ENCODE data around the gene SH2D7.
A peak's percentile ranks its signal among the peaks of the same experiment; 100 is the strongest.

Gene SH2D7

DNA sequence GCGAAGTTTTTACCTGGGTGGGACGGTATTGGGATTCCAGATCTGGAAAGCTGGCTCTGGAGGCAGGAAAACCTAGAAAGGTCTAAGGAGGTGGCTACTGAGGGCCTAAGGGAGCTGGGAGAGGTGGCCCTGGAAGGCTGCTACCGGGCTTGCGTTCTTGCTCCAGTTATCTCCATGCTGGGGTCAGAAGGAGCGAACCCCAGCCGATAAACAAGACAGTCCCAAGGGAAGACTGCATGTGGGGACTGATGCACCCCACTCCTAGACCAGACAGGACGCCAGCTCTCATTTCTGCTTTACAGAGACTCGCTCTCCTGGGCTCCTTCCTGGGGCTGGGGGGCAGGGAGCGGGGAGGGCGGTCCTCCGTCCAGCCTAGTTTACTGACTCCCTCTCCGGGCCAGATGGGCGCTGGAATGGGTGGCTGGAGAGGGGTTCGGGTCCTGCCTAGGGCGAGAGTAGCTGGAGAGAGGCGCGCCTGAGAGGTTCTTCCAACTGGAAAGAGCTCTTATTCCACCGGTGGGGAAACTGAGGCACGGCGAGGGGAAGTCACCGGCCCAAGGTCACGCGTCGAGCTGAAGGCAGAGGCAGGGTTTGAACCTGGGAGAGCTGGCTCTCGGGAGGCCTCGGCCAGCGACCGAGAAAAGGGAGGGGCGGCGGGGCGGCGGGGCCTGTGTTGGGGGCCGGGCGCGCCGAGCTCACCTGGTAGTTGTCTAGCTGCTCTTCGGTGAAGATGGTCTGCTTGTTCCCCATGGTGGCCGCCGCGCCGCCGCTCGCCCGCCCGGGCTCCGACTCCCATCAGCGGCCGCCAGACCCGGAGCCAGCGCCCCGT is 38.3 kb downstream of the SH2D7 start:
- ATAC-seq (replicated peaks) (peak; percentile 67), DNase-seq (peak in 1 of 3 experiments; percentile 40)
- Mint-ChIP-seq H3K36me3 (ENCODE audit: insufficient read depth) (peaks cover 7% of the 10 kb centered on the region), H3K4me3 (peak overlapping the region; percentile 87 to 98), H3K9me3 (no peaks in the 10 kb centered on the region), H3K4me1 (ENCODE audit: low read depth in 2 of 2) (peaks cover 15 to 24% of the 10 kb centered on the region in 2 donors), H3K27ac (peak overlapping the region; percentile 95 to 96), H3K27me3 (no peaks in the 10 kb centered on the region)

DNA sequence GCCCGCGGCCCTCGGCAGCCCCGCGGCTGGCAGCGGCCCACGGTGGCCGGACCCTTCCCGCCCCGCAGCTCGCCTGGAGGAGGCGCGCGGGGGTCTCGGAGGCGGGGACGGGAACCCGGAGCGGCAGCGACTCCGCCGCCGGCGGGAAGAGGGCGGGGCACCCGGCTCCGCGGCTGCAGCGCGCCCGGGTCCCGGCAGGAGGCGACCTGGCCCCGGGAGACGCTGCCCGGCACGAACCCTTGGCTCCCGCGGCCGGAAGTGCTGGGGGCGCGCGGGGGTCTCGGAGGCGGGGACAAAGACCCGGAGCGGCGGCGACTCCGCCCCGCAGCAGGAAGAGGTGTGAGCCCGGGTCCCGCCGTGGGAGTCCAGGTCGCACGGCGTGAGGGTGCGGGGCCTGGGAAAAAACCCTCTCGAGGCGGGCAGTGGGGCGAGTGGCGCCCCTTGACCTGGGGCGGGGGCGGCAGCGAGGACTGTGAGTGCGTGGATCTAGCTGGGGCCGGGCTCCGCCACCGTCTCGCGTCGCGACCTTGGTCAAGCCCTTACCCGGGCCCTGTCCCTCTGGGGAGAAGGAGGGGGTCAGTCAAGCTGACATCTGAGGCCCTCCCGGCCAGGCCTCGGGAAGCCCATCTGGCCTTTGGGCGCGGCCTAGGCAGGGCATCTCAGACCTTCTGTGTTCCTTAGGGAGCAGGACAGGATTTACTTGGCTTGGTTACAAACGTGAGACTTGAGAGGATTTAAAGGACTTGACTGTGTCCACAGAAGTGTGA is 39.1 kb downstream of the SH2D7 start, which contains the start of gene CIB2:
CIB2 (minus strand) TSS at position 151 of the 767 bp plus-strand sequence. CDS start 230 bp downstream, outside the sequence.
- Mint-ChIP-seq H3K4me1 (ENCODE audit: low read depth in 2 of 2) (peaks cover 15 to 24% of the 10 kb centered on the region in 2 donors), H3K27me3 (no peaks in the 10 kb centered on the region), H3K4me3 (peak within 1 kb of the TSS; percentile 87 to 98), H3K9me3 (no peaks in the 10 kb centered on the region), H3K27ac (peak within 1 kb of the TSS; percentile 95 to 96), H3K36me3 (ENCODE audit: insufficient read depth) (peaks cover 7% of the 10 kb centered on the region)
- ATAC-seq (replicated peaks) = peak; percentile 81
- DNase-seq = peak; percentile 73 to 79 (median 73)

DNA sequence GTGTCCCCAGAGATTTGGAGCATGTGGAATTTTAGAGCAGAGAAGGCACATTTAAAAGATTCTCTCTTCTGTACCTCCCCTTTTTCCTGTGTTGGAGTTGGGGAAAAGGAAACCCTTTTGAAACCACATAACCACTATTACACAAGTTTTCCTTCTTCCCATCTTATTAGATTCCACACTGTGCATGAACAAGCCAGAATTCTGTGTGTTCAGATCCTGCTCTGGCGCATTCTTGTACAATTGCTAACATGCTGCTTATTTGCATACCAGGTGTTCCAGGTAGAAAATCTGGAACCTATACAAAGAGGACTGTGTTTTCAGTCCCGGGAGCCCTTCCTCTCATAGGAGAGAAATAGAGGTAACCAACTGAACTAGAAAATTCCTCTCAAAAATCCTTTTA is 41.4 kb downstream of the SH2D7 start:
- Mint-ChIP-seq H3K27ac (peak overlapping the region in 1 of 2 donors; percentile 91), H3K27me3 (no peaks in the 10 kb centered on the region), H3K4me3 (no peak overlapping the region), H3K36me3 (ENCODE audit: insufficient read depth) (peaks cover 7% of the 10 kb centered on the region), H3K4me1 (ENCODE audit: low read depth in 2 of 2) (peaks cover 15 to 21% of the 10 kb centered on the region in 2 donors), H3K9me3 (no peaks in the 10 kb centered on the region)
- DNase-seq (no peak), ATAC-seq (replicated peaks) (no peak)

DNA sequence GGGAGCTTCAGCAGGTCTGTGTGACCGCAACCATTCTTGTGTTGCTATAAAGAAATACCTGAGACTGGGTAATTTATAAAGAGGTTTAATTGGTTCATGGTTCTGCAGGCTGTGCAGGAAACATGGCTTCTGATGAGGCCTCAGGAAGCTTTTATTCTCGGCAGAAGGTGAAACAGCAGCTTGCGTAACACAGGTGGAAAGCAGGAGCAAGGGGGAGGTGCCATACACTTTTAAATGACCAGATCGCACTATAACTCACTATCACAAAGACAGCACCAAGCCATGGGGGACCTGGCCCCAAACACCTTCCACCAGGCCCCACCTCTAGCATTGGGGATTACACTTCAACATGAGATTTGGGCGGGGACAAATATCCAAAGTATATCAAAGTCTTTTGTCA is 47.2 kb downstream of the SH2D7 start:
- Mint-ChIP-seq H3K4me3 (no peak overlapping the region), H3K27ac (no peak overlapping the region), H3K4me1 (ENCODE audit: low read depth in 2 of 2) (no peaks in the 10 kb centered on the region), H3K36me3 (ENCODE audit: insufficient read depth) (no peaks in the 10 kb centered on the region), H3K9me3 (no peaks in the 10 kb centered on the region), H3K27me3 (no peaks in the 10 kb centered on the region)
- DNase-seq (no peak), ATAC-seq (replicated peaks) (no peak)

DNA sequence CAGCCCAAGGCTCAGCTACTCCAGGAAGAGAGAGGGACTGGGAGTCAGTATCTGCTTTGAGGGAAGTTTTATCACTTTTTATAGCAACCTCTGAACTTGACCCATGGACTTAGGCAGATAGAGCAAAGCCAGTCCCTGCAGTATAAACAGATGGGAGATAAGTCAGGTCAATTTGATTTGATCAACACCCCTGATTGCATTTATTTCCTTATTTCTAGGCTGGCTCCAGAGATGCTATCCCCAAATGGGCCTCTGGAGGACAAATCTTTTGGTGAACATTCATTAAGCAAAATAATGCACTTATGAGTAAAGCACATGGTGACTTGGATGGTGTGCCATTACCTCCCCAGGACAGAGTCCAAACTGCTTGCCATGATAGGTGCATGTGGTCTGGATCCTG is 47.9 kb downstream of the SH2D7 start:
- no peaks in the 10 kb centered on the region for H3K27me3 Mint-ChIP-seq
- ATAC-seq (replicated peaks) (no peak), DNase-seq (no peak)
- H3K9me3 Mint-ChIP-seq = no peaks in the 10 kb centered on the region
- no peak overlapping the region for H3K27ac Mint-ChIP-seq
- H3K36me3 Mint-ChIP-seq (ENCODE audit: insufficient read depth) = no peaks in the 10 kb centered on the region
- no peaks in the 10 kb centered on the region for H3K4me1 Mint-ChIP-seq (ENCODE audit: low read depth in 2 of 2)
- no peak overlapping the region for H3K4me3 Mint-ChIP-seq

- ATAC-seq (replicated peaks) = no peak
- peaks cover 2 to 3% of the 10 kb centered on the region in 2 donors for H3K4me1 Mint-ChIP-seq (ENCODE audit: low read depth in 2 of 2)
- no peak overlapping the region for H3K4me3 Mint-ChIP-seq
- no peak for DNase-seq
- H3K27ac Mint-ChIP-seq = no peak overlapping the region
- no peaks in the 10 kb centered on the region for H3K27me3 Mint-ChIP-seq
- no peaks in the 10 kb centered on the region for H3K36me3 Mint-ChIP-seq (ENCODE audit: insufficient read depth)
- no peaks in the 10 kb centered on the region for H3K9me3 Mint-ChIP-seq
Measured at GRCh38 chr15:78142332-78142731, 50.0 kb downstream of the SH2D7 start.

- no peaks in the 10 kb centered on the region for H3K27me3 Mint-ChIP-seq
- peaks cover 11% of the 10 kb centered on the region for H3K36me3 Mint-ChIP-seq (ENCODE audit: insufficient read depth)
- no peaks in the 10 kb centered on the region for H3K9me3 Mint-ChIP-seq
- peaks cover 22 to 23% of the 10 kb centered on the region in 2 donors for H3K4me1 Mint-ChIP-seq (ENCODE audit: low read depth in 2 of 2)
- ATAC-seq (replicated peaks) (no peak), DNase-seq (no peak)
- no peak overlapping the region for H3K4me3 Mint-ChIP-seq
- H3K27ac Mint-ChIP-seq = peak overlapping the region in 1 of 2 donors; percentile 6
Measured at GRCh38 chr15:78146425-78147154, 54.2 kb downstream of the SH2D7 start.

DNA sequence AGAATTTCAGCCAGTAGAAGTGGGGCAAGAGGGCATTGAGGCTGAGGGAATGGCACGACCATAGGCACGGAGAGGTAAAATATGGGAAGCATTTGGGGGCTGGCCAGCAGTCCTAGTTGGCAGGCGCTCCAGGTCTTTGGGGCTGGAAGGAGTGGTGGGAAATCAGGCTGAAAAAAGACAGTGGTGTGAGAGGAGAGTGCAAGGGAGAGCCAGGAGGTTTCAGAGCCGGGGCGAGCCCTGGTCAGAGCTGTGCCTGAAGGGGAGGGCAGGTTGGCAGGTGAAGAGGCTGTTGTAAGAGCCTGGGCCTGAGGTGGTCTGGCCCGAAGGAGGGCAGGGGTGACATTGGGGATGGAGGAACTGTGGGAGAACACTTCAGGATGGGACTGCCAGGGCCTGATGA is 55.2 kb downstream of the SH2D7 start:
- H3K4me3 Mint-ChIP-seq = peak overlapping the region; percentile 35 to 92
- H3K36me3 Mint-ChIP-seq (ENCODE audit: insufficient read depth) = peaks cover 11% of the 10 kb centered on the region
- H3K9me3 Mint-ChIP-seq = no peaks in the 10 kb centered on the region
- no peaks in the 10 kb centered on the region for H3K27me3 Mint-ChIP-seq
- ATAC-seq (replicated peaks) = no peak
- no peak for DNase-seq
- H3K27ac Mint-ChIP-seq = no peak overlapping the region
- H3K4me1 Mint-ChIP-seq (ENCODE audit: low read depth in 2 of 2) = peaks cover 22 to 23% of the 10 kb centered on the region in 2 donors

DNA sequence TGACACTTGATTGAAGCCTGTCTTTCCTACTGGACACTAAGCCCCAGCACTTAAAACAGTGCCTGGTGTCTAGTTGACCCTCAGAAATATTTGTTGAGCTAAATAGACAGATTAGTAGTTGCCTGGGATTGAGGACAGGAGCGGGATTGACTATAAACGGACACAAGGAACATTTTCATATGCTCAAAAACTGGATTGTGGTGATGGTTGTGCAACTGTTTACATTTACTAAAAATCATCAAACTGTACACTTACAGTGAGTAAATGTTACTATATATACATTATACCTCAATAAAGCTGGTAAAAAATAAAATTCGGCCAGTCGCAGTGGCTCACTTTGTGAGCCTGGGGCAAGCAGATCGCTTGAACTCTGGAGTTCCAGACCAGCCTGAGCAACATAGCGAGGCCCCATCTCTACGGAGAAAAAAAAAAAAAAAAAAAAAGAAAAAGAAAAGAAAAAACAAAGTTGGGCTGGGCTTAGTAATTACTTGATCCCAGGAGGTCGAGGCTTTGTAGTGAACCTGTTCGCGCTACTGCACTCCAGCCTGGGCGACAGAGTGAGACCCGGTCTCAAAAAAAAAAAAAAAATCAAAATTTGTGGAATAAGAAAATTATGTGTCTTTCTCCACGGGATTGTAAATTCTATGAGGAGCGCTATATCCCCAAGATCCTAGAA is 56.2 kb downstream of the SH2D7 start:
- peak overlapping the region; percentile 92 to 94 for H3K4me3 Mint-ChIP-seq
- ATAC-seq (replicated peaks) (peak; percentile 5), DNase-seq (no peak)
- H3K27me3 Mint-ChIP-seq = no peaks in the 10 kb centered on the region
- H3K9me3 Mint-ChIP-seq = no peaks in the 10 kb centered on the region
- H3K4me1 Mint-ChIP-seq (ENCODE audit: low read depth in 2 of 2) = peaks cover 22 to 28% of the 10 kb centered on the region in 2 donors
- H3K27ac Mint-ChIP-seq = peak overlapping the region; percentile 92 to 94
- peaks cover 11% of the 10 kb centered on the region for H3K36me3 Mint-ChIP-seq (ENCODE audit: insufficient read depth)

DNA sequence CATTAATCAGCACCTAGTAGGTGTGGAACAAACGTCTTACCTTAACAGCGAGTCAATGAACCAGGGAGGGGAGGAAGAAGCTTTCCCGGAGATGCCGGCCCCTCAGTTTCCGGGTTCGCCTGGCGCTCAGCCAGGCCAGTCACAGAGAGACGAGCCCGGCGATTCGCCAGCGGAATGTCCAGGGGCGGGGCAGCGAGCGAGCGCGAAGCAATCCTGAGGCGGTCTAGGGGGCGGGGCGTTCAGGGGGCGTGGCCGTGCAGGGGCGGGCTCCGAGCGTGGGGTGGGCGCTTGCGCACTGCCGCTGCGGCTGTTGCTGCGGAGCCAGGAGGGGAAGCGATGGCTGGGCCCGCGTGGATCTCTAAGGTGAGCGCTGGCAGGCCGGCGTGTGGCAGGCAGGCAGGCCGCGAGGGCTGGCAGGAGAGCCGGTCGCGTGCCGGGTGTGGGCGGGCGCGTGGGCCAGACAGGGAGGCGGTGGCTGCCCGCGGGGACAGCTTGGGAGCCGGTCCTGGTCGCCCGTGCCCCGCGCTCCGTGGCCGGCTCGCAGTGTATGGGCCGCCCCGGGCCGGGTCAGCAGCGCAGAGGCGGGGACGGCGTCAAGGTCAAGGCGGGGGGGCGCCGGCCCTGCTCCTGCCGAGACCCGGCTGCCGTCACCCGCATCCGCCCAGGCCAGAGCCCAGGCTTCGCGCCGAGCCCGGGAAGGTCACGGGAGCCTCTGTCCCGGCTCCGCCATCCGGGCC is 56.9 kb downstream of the SH2D7 start, which contains the start of gene IDH3A:
IDH3A (plus strand) TSS at position 295 of the 737 bp plus-strand sequence; CDS start at position 337, 42 bp downstream.
- peak within 1 kb of the TSS; percentile 92 to 94 for H3K4me3 Mint-ChIP-seq
- H3K9me3 Mint-ChIP-seq = no peaks in the 10 kb centered on the region
- H3K4me1 Mint-ChIP-seq (ENCODE audit: low read depth in 2 of 2) = peaks cover 22 to 28% of the 10 kb centered on the region in 2 donors
- DNase-seq (peak; percentile 99 to 100 (median 99)), ATAC-seq (replicated peaks) (peak; percentile 88)
- H3K36me3 Mint-ChIP-seq (ENCODE audit: insufficient read depth) = peaks cover 11% of the 10 kb centered on the region
- peak within 1 kb of the TSS; percentile 92 to 94 for H3K27ac Mint-ChIP-seq
- H3K27me3 Mint-ChIP-seq = no peaks in the 10 kb centered on the region

GRCh38 chr15:78149805-78150751 is 57.7 kb downstream of the SH2D7 start:
- Mint-ChIP-seq H3K9me3 (no peaks in the 10 kb centered on the region), H3K4me1 (ENCODE audit: low read depth in 2 of 2) (peaks cover 22 to 30% of the 10 kb centered on the region in 2 donors), H3K4me3 (peak overlapping the region; percentile 92 to 94), H3K27ac (peak overlapping the region; percentile 80 to 89), H3K36me3 (ENCODE audit: insufficient read depth) (peaks cover 11% of the 10 kb centered on the region), H3K27me3 (no peaks in the 10 kb centered on the region)
- DNase-seq (no peak), ATAC-seq (replicated peaks) (no peak)

All from effector memory CD8-positive, alpha-beta T cell (primary cell).